Prostate gland (tissue), 2 donors: ENCODE results near the gene TNFSF18.

Experiments
- POLR2A ChIP-seq: fragments of 450-650 bp; IDR thresholded peaks from one replicate; pipeline ENCODE4 v1.6.1; 2016; ENCODE audit warnings: antibody characterized with exemption, mild to moderate bottlenecking
- TF ChIP-seq, protein P1 (sequence below), 4 experiments: fragments of 200-600 bp in 2 of 4; fragments of 450-650 bp in 2 of 4; sonication (generic) in 2 of 4; IDR thresholded peaks; 1 replicate in 3 of 4; 2 replicates in 1 of 4; pipeline ENCODE4 v1.5.1; 2016 to 2019; ENCODE audit warnings: antibody characterized with exemption in 4 of 4, mild to moderate bottlenecking in 2 of 4, moderate library complexity in 2 of 4

DNA sequence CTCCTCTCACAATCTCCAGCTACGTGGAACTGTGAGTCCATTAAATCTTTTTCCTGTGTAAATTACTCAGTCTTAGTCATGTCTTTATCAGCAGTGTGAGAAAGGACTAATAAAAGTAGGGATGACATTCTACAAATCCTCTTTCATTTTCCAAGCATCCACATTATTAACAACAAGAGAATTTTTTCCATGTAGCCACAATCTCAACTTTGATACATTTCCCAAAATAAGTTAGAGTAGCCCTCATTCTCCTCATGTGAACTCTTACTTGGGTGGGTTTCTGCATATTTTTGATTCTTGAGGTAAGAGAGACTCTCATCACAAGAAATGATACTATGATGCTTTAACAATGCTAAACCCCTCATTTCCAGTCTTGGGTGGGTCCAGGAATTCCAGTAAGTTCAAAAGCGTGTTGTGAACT, 52.8 kb downstream of the TNFSF18 start:
- no peak for TF ChIP-seq POLR2A
- TF ChIP-seq, protein P1, sequence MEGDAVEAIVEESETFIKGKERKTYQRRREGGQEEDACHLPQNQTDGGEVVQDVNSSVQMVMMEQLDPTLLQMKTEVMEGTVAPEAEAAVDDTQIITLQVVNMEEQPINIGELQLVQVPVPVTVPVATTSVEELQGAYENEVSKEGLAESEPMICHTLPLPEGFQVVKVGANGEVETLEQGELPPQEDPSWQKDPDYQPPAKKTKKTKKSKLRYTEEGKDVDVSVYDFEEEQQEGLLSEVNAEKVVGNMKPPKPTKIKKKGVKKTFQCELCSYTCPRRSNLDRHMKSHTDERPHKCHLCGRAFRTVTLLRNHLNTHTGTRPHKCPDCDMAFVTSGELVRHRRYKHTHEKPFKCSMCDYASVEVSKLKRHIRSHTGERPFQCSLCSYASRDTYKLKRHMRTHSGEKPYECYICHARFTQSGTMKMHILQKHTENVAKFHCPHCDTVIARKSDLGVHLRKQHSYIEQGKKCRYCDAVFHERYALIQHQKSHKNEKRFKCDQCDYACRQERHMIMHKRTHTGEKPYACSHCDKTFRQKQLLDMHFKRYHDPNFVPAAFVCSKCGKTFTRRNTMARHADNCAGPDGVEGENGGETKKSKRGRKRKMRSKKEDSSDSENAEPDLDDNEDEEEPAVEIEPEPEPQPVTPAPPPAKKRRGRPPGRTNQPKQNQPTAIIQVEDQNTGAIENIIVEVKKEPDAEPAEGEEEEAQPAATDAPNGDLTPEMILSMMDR (IDR thresholded peaks at IDR 0.05): no peak
